ENCODE results near the gene RFX2. TPM values are rescaled to one million over a fixed set of nuclear protein-coding genes. Genes with fewer than 3 reads are reported as not detected.
"Not testable (repeated sequence)": the region's sequence is repeated elsewhere in the genome, so short reads cannot be mapped to it uniquely, and the experiment has no call there.

RFX2 gene
- total and polyA plus RNA-seq, 4 donors = 13.1 to 54.2 (median 20.0) TPM

DNA sequence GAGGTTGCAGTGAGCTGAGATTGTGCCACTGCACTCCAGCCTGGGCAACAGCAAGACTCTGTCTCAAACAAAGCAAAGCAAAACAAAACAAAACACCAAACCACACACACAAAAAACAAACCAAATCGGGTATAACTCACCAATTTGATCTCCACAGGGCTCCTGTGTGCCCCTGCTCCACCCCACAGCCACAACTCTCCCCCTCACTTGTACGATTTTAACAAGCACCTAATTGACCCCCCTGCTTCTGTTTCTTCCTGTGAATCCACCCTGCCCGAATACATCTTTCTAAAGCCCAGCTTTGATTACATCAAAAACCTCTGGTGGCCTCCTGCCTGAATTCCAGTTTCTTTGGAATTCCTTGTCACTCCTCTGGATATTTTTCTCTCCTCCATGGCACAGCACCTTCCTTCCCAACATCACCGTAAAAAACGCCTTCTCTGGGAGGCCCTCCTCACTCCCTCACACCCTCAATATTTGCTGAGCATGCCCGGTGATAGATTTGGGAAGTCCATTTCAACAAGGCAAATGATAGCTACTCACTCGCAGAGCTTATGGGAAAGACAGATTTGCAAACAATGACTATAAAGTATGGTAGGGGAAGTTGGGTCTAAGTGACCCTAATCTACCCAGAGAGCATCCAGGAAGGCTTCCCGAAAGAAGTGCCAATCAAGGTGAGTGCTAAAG is 120.8 kb downstream of the RFX2 start:
- H3K36me3 ChIP-seq (ENCODE audit: control insufficient read depth in 4 of 4, insufficient read depth in 4 of 4, low read length in 4 of 4) = peaks cover 0 to 5% (median 0%) of the 10 kb centered on the region in 4 donors
- no peaks in the 10 kb centered on the region for H3K27me3 ChIP-seq (ENCODE audit: control insufficient read depth in 3 of 3, insufficient read depth in 3 of 3, low read length in 2 of 3)
- 75 to 80% methylated on average over 8 of the region's 8 CpGs for WGBS, 2 donors
- no peaks in the 10 kb centered on the region for H3K9me3 ChIP-seq (ENCODE audit: control insufficient read depth in 4 of 4, insufficient read depth in 3 of 4, low read length in 3 of 4)
- H3K4me1 ChIP-seq (ENCODE audit: control insufficient read depth in 5 of 5, insufficient read depth in 5 of 5, low read length in 5 of 5) = peaks cover 0 to 39% (median 12%) of the 10 kb centered on the region in 5 donors
- TF ChIP-seq, protein P1, sequence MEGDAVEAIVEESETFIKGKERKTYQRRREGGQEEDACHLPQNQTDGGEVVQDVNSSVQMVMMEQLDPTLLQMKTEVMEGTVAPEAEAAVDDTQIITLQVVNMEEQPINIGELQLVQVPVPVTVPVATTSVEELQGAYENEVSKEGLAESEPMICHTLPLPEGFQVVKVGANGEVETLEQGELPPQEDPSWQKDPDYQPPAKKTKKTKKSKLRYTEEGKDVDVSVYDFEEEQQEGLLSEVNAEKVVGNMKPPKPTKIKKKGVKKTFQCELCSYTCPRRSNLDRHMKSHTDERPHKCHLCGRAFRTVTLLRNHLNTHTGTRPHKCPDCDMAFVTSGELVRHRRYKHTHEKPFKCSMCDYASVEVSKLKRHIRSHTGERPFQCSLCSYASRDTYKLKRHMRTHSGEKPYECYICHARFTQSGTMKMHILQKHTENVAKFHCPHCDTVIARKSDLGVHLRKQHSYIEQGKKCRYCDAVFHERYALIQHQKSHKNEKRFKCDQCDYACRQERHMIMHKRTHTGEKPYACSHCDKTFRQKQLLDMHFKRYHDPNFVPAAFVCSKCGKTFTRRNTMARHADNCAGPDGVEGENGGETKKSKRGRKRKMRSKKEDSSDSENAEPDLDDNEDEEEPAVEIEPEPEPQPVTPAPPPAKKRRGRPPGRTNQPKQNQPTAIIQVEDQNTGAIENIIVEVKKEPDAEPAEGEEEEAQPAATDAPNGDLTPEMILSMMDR (IDR thresholded peaks at IDR 0.05; ENCODE audit: control extremely low read depth, extremely low read depth) = no peak
- H3K27ac ChIP-seq (ENCODE audit: low read depth in 1 of 2, low read length in 1 of 2) = no peak overlapping the region
- no peak for DNase-seq
- H3K9ac ChIP-seq (ENCODE audit: insufficient read depth in 1 of 2, low read length in 2 of 2) = no peak overlapping the region
- H3K4me3 ChIP-seq = no peak overlapping the region
- no peak for ATAC-seq (ENCODE audit: insufficient read depth, low FRiP score)

DNA sequence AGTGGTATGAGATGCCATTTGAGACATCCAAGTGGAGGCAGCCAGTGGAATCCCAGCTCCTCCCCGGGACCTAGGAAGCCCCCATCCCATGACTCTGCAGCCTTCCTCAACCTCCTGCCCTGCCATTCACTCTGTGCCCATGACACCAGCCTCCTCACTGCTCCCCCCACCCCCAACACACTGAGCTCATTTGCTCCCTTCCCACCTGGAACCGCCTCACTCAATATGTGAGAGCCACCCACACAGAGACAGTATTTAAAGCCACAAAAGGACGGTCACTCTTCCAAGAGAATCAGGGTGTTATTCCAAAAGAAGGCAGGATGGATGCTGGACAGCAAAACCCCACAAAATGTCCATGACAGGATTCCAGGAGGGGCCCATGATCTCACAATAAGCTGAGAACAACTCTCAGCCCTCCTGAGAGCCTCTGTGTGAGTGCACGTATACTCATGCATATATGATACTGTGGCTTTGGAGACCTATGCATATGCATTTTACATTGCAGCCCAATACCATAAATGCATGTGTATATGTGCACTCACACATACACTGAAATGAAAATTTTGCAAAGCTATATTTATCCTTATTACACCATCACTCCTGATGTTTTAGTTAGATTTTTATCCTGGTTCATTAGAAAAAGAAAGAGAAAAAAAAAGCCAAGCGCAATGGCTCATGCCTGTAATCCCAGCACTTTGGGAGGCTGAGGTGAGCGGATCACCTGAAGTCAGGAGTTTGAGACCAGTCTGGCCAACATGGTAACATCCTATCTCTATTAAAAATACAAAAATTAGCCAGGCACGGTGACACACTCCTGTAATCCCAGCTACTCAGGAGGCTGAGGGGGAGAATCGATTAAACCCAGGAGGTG is 121.5 kb downstream of the RFX2 start:
- peaks cover 0 to 36% (median 11%) of the 10 kb centered on the region in 5 donors for H3K4me1 ChIP-seq (ENCODE audit: control insufficient read depth in 5 of 5, insufficient read depth in 5 of 5, low read length in 5 of 5)
- TF ChIP-seq, protein P1 (IDR thresholded peaks at IDR 0.05; ENCODE audit: control extremely low read depth, extremely low read depth) = no peak
- H3K36me3 ChIP-seq (ENCODE audit: control insufficient read depth in 4 of 4, insufficient read depth in 4 of 4, low read length in 4 of 4) = peaks cover 0 to 5% (median 0%) of the 10 kb centered on the region in 4 donors
- DNase-seq = peak in 1 of 3 donors; percentile 45
- no peak overlapping the region for H3K4me3 ChIP-seq
- WGBS, 2 donors = 86 to 92% methylated on average over 8 of the region's 8 CpGs
- no peak for ATAC-seq (ENCODE audit: insufficient read depth, low FRiP score)
- H3K27ac ChIP-seq (ENCODE audit: low read depth in 1 of 2, low read length in 1 of 2) = no peak overlapping the region
- no peak overlapping the region for H3K9ac ChIP-seq (ENCODE audit: insufficient read depth in 1 of 2, low read length in 2 of 2)
- no peaks in the 10 kb centered on the region for H3K9me3 ChIP-seq (ENCODE audit: control insufficient read depth in 4 of 4, insufficient read depth in 3 of 4, low read length in 3 of 4)
- H3K27me3 ChIP-seq (ENCODE audit: control insufficient read depth in 3 of 3, insufficient read depth in 3 of 3, low read length in 2 of 3) = no peaks in the 10 kb centered on the region

DNA sequence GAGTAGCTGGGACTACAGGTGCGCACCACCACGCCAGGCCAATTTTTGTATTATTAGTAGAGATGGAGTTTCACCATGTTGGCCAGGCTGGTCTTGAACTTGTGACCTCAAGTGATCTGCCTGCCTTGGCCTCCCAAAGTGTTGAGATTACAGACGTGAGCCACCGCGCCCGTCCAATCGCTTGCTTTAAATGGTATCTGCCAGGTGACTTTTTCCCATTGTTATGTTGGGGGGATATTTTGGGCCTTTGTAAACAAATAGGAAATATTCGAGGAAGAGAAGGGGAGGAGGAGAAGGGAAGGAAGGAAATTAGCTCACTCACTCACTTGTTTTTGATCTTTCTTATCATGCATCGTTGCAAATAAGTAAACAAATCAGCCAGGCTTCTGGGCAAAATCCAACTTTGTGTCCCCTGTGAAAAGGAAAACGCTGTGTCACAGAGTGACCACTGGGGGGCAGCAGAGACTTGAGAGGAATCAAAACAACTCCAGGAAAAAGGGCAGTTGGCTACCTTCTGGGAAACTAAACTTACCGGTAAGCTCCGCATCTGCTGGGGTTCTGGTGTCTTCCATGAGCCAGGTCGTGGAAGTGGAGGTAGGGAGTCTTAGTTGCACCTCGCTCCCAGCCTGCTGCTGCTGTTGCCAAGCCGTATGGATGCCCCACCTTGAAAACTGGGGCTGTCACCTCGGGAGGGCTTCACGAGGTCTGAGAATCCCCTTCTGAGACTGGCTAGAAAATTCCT is 123.1 kb downstream of the RFX2 start:
- Histone ChIP-seq H3K4me1 (ENCODE audit: control insufficient read depth in 5 of 5, insufficient read depth in 5 of 5, low read length in 5 of 5) (peaks cover 0 to 34% (median 8%) of the 10 kb centered on the region in 5 donors), H3K27me3 (ENCODE audit: control insufficient read depth in 3 of 3, insufficient read depth in 3 of 3, low read length in 2 of 3) (no peaks in the 10 kb centered on the region), H3K27ac (ENCODE audit: low read depth in 1 of 2, low read length in 1 of 2) (peak overlapping the region in 1 of 2 donors; percentile 70), H3K4me3 (no peak overlapping the region), H3K36me3 (ENCODE audit: control insufficient read depth in 4 of 4, insufficient read depth in 4 of 4, low read length in 4 of 4) (no peaks in the 10 kb centered on the region), H3K9me3 (ENCODE audit: control insufficient read depth in 4 of 4, insufficient read depth in 3 of 4, low read length in 3 of 4) (no peaks in the 10 kb centered on the region), H3K9ac (ENCODE audit: insufficient read depth in 1 of 2, low read length in 2 of 2) (peak overlapping the region in 1 of 2 donors; percentile 63)
- DNase-seq = peak; percentile 90 to 95 (median 94)
- ATAC-seq (ENCODE audit: insufficient read depth, low FRiP score) = no peak
- TF ChIP-seq, protein P1 (IDR thresholded peaks at IDR 0.05; ENCODE audit: control extremely low read depth, extremely low read depth) = peak; percentile 88
- WGBS, 2 donors = 22 to 31% methylated on average over 17 of the region's 17 CpGs

DNA sequence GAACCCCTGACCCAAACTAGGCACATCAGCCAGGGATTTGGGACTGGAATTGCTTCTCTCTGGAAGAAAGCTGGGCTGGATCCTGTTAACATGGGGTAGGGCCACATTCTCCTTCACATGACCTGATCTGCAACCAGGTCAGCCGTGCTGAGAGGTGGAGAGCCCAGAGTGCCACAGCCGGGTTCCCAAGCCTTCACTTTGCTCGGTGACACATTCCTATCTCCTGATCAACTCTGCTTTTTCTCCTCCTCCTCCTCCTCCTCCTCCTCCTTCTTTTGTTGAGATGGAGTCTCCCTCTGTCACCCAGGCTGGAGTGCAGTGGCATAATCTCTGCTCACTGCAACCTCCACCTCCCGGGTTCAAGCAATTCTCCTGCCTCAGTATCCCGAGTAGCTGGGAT is 124.5 kb downstream of the RFX2 start:
- not testable (repeated sequence) for H3K27ac ChIP-seq (ENCODE audit: low read depth in 1 of 2, low read length in 1 of 2); H3K36me3 ChIP-seq (ENCODE audit: control insufficient read depth in 4 of 4, insufficient read depth in 4 of 4, low read length in 4 of 4); H3K27me3 ChIP-seq (ENCODE audit: control insufficient read depth in 3 of 3, insufficient read depth in 3 of 3, low read length in 2 of 3); H3K9ac ChIP-seq (ENCODE audit: insufficient read depth in 1 of 2, low read length in 2 of 2); H3K9me3 ChIP-seq (ENCODE audit: control insufficient read depth in 4 of 4, insufficient read depth in 3 of 4, low read length in 3 of 4); H3K4me3 ChIP-seq; ATAC-seq (ENCODE audit: insufficient read depth, low FRiP score); DNase-seq
- H3K4me1 ChIP-seq (ENCODE audit: control insufficient read depth in 5 of 5, insufficient read depth in 5 of 5, low read length in 5 of 5) = peaks cover 0 to 34% (median 5%) of the 10 kb centered on the region in 5 donors
- WGBS, 2 donors = 88 to 96% methylated on average over 5 of the region's 5 CpGs
